Progenitor cell of endocrine pancreas (in vitro differentiated cells): ENCODE data around the gene CCR7. TPM values are rescaled to one million over a fixed set of nuclear protein-coding genes. Genes with fewer than 3 reads are reported as not detected.

Experiments used
- DNase-seq: peaks from one replicate; pipeline ENCODE4 v3.0.0; 2021; ENCODE audit warnings: low spot score; ENCODE audit not compliant: unreplicated experiment
- H3K27ac Mint-ChIP-seq: 2 replicates; pipeline ENCODE4 v1.8.0; 2021; ENCODE audit warnings: mild to moderate bottlenecking, moderate library complexity, mixed read lengths
- H3K27me3 Mint-ChIP-seq: 2 replicates; pipeline ENCODE4 v1.8.0; 2021; ENCODE audit warnings: mixed read lengths
- H3K36me3 Mint-ChIP-seq: 2 replicates; pipeline ENCODE4 v1.8.0; 2022; ENCODE audit warnings: mixed read lengths; ENCODE audit not compliant: insufficient read depth
- H3K4me1 Mint-ChIP-seq: 2 replicates; pipeline ENCODE4 v1.8.0; 2021; ENCODE audit warnings: low read depth, mixed read lengths
- H3K4me3 Mint-ChIP-seq: 2 replicates; pipeline ENCODE4 v1.8.0; 2021; ENCODE audit warnings: low read depth, mild to moderate bottlenecking, moderate library complexity, mixed read lengths
- H3K9me3 Mint-ChIP-seq: 2 replicates; pipeline ENCODE4 v1.8.0; 2021; ENCODE audit warnings: low read depth, mixed read lengths
- total RNA-seq: library from RNA; stranded (reverse); gene quantifications from 2 replicates; pipeline ENCODE4 v1.2.1, GENCODE V29; 2021
- TF ChIP-seq, protein P1 (sequence below): fragments of 200-600 bp; sonication (generic); IDR thresholded peaks from one replicate; pipeline ENCODE4 v1.5.0; 2021; ENCODE audit warnings: antibody characterized with exemption, mild to moderate bottlenecking; ENCODE audit not compliant: unreplicated experiment

Gene CCR7
- total RNA-seq, 1 donor from 2014 or later = not detected

DNA sequence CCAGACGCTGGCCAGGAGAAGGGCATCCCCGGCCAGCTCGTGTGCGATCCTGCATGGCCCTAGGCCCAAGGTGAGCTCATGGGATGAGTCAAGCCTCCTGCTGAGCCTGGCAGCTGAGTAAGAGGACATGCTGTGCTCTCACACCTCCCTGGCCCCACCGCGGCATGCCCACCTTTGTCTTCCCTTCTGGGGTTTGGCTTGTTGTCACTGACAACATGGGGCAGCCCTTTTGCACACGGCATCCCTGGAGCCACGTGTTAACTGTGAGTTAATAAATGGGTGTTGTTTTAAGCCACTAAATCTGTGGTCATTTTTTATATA, 55.0 kb downstream of the CCR7 start:
- Mint-ChIP-seq H3K27ac (no peak overlapping the region), H3K27me3 (peaks cover 23% of the 10 kb centered on the region), H3K9me3 (no peaks in the 10 kb centered on the region), H3K36me3 (no peaks in the 10 kb centered on the region), H3K4me1 (no peaks in the 10 kb centered on the region), H3K4me3 (no peak overlapping the region)
- no peak for DNase-seq
- TF ChIP-seq, protein P1, sequence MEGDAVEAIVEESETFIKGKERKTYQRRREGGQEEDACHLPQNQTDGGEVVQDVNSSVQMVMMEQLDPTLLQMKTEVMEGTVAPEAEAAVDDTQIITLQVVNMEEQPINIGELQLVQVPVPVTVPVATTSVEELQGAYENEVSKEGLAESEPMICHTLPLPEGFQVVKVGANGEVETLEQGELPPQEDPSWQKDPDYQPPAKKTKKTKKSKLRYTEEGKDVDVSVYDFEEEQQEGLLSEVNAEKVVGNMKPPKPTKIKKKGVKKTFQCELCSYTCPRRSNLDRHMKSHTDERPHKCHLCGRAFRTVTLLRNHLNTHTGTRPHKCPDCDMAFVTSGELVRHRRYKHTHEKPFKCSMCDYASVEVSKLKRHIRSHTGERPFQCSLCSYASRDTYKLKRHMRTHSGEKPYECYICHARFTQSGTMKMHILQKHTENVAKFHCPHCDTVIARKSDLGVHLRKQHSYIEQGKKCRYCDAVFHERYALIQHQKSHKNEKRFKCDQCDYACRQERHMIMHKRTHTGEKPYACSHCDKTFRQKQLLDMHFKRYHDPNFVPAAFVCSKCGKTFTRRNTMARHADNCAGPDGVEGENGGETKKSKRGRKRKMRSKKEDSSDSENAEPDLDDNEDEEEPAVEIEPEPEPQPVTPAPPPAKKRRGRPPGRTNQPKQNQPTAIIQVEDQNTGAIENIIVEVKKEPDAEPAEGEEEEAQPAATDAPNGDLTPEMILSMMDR = no peak

DNA sequence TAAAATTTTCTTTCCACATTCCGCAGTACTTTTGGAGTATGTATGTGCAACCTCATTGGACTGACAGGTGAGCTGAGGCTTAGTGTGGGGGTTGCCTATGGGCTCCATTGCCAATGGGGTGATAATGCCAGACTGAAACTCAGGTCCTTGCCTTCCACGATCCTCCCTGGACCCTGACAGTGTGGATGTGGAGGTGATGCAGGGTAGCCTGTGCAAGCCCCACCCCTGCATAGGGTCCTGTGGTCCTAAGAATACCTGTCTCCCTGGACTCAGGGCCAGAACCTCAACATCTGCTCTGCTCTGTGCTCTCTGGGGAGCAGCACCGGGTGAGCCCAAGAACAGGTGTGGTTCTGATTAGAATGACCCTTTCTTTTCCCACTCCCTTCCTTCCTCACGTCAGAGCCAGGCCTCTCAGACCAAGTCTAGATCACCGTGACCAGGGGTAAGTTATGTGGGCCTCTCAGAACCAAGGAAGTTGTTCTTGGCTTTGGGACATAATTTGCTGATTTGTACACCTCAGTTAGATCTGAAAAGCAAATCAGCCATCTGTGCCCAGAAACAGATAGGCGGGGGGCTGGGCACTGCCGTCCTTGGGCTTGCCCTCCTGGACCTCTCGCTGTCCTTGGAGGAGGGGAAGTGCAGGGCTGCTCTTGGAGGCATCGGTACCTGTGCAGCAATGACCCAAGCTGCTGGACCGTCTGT, 55.5 kb downstream of the CCR7 start:
- Mint-ChIP-seq H3K27ac (no peak overlapping the region), H3K36me3 (no peaks in the 10 kb centered on the region), H3K4me3 (no peak overlapping the region), H3K9me3 (no peaks in the 10 kb centered on the region), H3K4me1 (no peaks in the 10 kb centered on the region), H3K27me3 (peaks cover 23% of the 10 kb centered on the region)
- no peak for DNase-seq
- TF ChIP-seq, protein P1 = no peak

DNA sequence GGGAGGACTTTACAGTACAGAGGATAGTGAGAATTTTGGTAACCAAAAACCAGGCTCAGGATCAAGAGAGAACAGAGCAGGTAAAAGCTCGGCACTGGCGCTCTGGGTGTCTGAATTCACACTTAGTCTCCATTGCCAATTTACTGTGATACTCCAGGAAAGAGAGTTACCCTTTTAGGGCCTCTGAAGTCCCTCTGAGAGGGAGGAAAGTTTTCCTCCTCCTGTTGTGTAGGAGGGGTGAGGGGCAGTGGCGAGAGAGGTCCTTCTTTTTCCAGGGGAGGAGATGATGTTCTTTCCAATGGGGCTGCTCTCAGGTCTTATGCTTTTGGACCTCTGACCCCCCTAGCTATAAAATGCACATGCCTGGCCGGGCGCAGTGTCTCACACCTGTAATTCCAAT, 58.5 kb downstream of the CCR7 start:
- peaks cover 19% of the 10 kb centered on the region for H3K27me3 Mint-ChIP-seq
- H3K27ac Mint-ChIP-seq = no peak overlapping the region
- TF ChIP-seq, protein P1 = no peak
- no peaks in the 10 kb centered on the region for H3K9me3 Mint-ChIP-seq
- H3K4me1 Mint-ChIP-seq = no peaks in the 10 kb centered on the region
- no peak for DNase-seq
- H3K4me3 Mint-ChIP-seq = no peak overlapping the region
- no peaks in the 10 kb centered on the region for H3K36me3 Mint-ChIP-seq

Other genes starting within 250 kb of the CCR7 start
- gene GJD3, start 200.7 kb downstream of the CCR7 start, total RNA-seq = not detected in 2 replicates
- gene TOP2A, start 147.6 kb downstream of the CCR7 start, total RNA-seq = 111 and 114 TPM in 2 replicates
- gene IGFBP4, start 122.0 kb downstream of the CCR7 start, total RNA-seq = 3.6 and 4.3 TPM in 2 replicates
- gene TNS4, start 63.8 kb downstream of the CCR7 start, total RNA-seq = not detected in 2 replicates
- gene SMARCE1, start 82.3 kb upstream of the CCR7 start, total RNA-seq = 190 and 195 TPM in 2 replicates
- gene KRT222, start 99.7 kb upstream of the CCR7 start, total RNA-seq = 0.36 and 1.1 TPM in 2 replicates
- not detected in 2 replicates for gene KRT24, start 138.3 kb upstream of the CCR7 start, total RNA-seq
- gene KRT25, start 189.9 kb upstream of the CCR7 start, total RNA-seq = not detected in 2 replicates
- gene KRT26, start 206.7 kb upstream of the CCR7 start, total RNA-seq = not detected in 2 replicates
- not detected in 2 replicates for gene KRT27, start 217.1 kb upstream of the CCR7 start, total RNA-seq
- gene KRT28, start 234.5 kb upstream of the CCR7 start, total RNA-seq = not detected in 2 replicates